Stimulated activated CD8-positive, alpha-beta memory T cell treated with anti-CD3 and anti-CD28 coated beads, Interleukin-4, amount 100 ng/mL, for 4 hours (primary cell): ENCODE data around the gene KREMEN2.
"Not testable (repeated sequence)": the region's sequence is repeated elsewhere in the genome, so short reads cannot be mapped to it uniquely, and the experiment has no call there.

ENCODE experiments used
- DNase-seq, 2 donors: peaks; one replicate each; pipeline ENCODE4 v3.0.0-alpha.2; 2020; ENCODE audit warnings: low read depth in 2 of 2, low spot score in 1 of 2

Gene KREMEN2

GRCh38 chr16:2938206-2938605, 25.9 kb upstream of the KREMEN2 start:
- DNase-seq = no peak

GRCh38 chr16:2939968-2940367, 24.1 kb upstream of the KREMEN2 start:
- DNase-seq = no peak

DNA sequence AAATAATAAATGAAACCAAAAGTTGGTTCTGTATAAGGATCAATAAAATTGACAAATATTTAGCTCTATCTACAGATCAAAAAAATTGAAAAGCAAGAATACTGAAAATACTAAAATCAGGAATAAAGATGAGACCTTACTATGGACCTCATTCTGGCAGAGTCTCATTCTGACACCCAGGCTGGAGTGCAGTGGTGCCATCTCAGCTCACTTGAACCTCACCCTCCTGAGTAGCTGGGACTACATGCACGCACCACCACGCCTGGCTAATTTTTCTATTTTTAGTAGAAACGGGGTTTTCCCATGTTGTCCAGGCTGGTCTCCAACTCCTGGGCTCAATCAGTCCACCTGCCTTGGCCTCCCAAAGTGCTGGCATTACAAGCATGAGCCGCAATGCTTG, 22.0 kb upstream of the KREMEN2 start:
- DNase-seq = no peak

DNA sequence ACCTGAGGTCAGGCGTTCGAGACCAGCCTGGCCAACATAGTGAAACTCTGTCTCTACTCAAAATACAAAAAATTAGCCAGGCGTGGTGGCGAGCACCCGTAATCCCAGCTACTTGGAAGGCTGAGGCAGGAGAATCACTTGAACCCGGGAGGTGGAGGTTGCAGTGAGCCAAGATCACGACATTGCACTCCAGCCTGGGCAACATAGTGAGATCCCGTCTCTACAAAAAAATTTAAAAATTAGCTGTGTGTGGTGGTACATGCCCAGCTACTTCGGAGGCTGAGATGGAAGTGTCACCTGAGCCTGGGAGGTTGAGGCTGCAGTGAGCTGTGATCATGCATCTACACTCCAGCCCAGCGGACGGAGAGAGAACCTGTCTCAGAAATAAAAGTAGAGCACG, 20.4 kb upstream of the KREMEN2 start:
- DNase-seq = not testable (repeated sequence)

DNA sequence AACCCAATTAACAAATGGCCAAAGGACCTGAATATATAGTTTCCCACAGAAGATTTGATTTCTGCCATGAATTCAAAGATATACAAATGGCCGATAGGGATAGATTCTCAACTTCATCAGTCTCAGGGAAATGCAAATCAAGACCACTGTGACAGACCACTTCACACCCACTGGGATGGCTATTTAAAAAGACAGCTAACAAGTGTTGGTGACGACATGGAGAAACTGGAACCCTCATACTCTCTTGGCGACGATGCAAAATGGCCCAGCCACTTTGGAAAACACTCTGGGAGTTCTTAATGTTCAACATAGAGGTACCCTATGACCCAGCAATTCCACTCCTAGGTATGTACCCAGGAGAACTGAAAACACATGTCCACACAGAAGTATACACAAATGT, 17.4 kb upstream of the KREMEN2 start:
- no peak for DNase-seq

- no peak for DNase-seq
These were observed 15.0 kb upstream of the KREMEN2 start for GRCh38 chr16:2948807-2949704.

GRCh38 chr16:2949705-2950352, 14.2 kb upstream of the KREMEN2 start:
- DNase-seq = no peak

GRCh38 chr16:2950353-2950724, 13.7 kb upstream of the KREMEN2 start:
- DNase-seq = no peak

DNA sequence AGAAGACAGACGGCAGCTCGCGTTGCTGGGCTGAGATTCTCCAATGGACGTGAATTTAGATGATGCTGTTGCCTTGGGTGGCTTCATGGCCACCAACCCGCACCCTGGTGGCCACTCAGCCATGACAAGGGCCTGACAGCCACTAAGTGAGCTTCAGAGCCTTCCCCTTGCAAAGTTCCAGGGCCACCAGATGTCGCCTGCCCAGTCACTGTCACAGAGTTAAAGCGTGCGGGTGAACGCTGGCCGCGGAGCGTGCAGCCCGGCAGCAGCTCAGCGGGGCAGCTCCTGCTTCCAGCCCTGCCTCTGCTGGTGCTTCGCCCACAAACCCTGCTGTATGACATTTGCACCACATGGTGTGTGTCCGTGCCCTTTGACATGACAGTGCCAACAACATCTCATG, 13.3 kb upstream of the KREMEN2 start:
- DNase-seq = no peak

DNA sequence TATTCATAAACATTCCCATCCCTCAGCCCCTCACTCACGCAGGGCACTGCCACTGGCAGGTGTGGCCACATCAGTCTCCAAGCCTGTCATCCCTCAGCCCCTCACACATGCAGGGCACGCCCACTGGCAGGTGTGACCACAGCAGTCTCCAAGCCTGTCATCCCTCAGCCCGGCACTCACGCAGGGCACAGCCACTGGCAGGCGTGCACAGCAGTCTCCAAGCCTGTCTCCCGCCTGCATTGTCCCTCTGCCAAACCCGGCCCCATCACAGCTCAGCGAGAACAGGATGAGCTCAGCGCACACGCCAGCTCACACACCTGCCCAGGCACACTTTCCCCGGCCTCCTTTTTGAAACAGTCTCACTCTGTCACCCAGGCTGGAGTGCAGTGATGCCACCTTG, 11.4 kb upstream of the KREMEN2 start:
- DNase-seq = no peak

DNA sequence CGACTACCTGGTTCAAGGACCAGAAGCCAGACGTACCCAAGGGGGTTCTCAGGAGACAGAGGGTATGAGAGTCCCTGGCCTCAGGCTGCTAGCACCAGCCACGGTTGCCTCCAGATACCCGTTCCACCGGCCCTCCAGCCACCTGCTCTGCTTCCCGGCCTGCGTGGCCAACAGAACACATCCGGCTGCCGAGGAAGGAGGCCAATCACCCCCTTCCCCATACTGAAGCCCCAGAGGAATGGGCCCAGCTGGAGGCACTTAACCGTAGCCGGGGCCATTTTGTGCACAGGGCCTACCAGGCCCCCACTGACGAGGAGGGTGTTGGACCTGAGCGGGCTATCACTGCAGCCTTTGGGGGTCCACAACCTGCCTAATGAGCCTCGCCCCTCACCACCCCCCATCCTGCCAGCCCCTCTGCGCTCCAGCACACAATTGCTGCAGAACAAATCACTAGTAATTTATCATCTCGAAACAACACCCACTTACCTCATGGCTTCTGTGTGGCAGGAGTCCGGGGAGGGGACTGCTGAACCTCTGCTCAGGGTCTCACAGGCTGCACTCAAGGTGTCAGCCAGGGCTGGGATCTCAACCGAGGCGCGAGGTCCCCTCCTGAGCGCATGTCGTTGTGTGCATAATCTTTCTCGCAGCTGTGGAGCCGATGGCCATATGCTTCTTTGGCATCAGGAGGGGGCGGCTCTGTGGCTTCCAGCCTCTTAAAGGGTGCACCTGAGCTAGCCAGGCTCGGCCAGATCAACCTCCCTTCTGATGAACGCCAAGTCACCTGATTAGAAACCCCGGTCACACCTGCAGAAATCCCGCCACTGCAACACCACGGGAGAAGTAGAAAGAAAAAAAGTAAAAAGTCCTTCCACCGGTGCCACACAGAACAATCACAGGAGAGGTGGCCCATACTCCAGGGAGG, 10.1 kb upstream of the KREMEN2 start:
- DNase-seq = no peak

DNA sequence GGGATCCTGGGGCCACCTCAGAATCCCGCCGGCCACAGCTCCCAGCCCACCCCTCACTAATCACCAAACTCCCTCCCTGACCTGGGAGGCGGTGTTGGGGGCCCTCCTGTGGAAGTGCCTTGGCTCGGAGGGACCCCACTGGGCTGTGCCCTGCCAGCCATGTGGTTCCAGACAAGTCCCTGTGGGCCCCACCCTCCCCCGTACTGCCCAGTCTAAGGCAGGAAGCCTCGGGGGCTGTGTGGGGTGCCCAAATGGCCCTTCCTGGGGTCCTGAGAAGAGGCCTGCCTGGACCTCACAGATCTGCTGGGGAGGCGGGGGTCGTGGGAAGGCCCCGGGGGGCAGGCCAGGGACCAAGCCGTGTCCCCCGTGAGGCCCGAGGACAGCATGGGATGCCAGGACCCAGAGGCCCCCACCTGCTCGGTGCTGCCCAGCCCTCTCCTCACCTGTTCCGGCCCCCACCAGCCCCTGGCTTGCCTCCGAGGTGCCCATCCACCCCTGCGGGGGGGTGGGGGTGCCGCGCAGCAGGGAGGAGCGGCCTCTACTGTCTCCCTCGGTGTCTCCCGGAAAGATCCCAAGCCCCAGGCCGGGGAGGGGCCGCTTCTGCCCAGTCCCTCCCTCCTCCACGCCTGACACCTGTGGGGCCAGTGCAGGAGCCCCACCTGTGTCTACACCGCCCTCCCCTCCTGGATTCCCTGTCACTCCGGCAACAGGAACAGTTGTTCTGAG, 9.3 kb upstream of the KREMEN2 start:
- DNase-seq = no peak

- no peak for DNase-seq
These were observed 8.7 kb upstream of the KREMEN2 start for GRCh38 chr16:2955438-2955778.

GRCh38 chr16:2955779-2956578, 8.1 kb upstream of the KREMEN2 start:
- no peak for DNase-seq

DNA sequence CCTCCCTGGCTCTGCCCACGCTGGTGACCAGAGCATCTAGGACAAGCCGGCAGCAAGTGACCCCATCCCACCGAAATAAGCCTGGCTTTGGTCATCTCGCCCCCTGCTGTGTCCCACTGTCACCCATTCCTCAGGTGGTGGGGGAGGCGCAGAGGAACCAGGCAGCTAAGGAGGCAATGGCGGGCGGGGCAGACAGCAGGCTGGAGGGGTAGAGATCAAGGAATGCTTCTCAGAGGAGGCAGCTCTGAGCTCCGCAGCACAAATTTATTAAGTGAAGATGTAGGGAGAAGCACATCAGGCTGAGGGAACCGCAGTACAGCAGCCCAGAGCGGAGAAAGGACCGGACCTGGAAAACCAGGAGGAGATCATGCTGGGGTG, 7.5 kb upstream of the KREMEN2 start:
- no peak for DNase-seq

- DNase-seq = no peak
These were observed 4.9 kb upstream of the KREMEN2 start for GRCh38 chr16:2959206-2959605.

- no peak for DNase-seq
These were observed 3.7 kb upstream of the KREMEN2 start for GRCh38 chr16:2960183-2961010.

GRCh38 chr16:2962334-2963073, 1.6 kb upstream of the KREMEN2 start:
- no peak for DNase-seq
